DOHH2 (cell line): Measurements from ENCODE around the gene SGPP1.
A peak's percentile ranks its signal among the peaks of the same experiment; 100 is the strongest.

ENCODE experiments used
- H3F3A ChIP-seq: fragments of 200-600 bp; sonication (generic), shearing (Covaris generic); 2 replicates; pipeline ENCODE4 v1.6.0; 2016; ENCODE audit warnings: antibody characterized with exemption, mild to moderate bottlenecking; ENCODE audit not compliant: control insufficient read depth, insufficient read depth
- H3K27ac ChIP-seq: fragments of 200-600 bp; sonication (generic); 2 replicates; pipeline ENCODE4 v1.5.1; 2014; ENCODE audit warnings: low read depth, mild to moderate bottlenecking, low read length, moderate library complexity
- H3K27me3 ChIP-seq: fragments of 200-600 bp; sonication (generic); 2 replicates; pipeline ENCODE4 v1.6.1; 2014; ENCODE audit warnings: mild to moderate bottlenecking, low read length, mixed read lengths; ENCODE audit not compliant: control insufficient read depth
- H3K36me3 ChIP-seq: fragments of 200-600 bp; sonication (generic); 2 replicates; pipeline ENCODE4 v1.6.1; 2014; ENCODE audit warnings: mild to moderate bottlenecking, low read length, moderate library complexity, mixed read lengths; ENCODE audit not compliant: control insufficient read depth
- H3K4me1 ChIP-seq: fragments of 200-600 bp; sonication (generic); 2 replicates; pipeline ENCODE4 v1.6.1; 2014; ENCODE audit warnings: mild to moderate bottlenecking, low read length, mixed read lengths; ENCODE audit not compliant: control insufficient read depth
- H3K4me2 ChIP-seq: fragments of 200-600 bp; sonication (generic); 2 replicates; pipeline ENCODE4 v1.6.0; 2014; ENCODE audit warnings: mild to moderate bottlenecking, low read length, moderate library complexity
- H3K4me3 ChIP-seq: fragments of 200-600 bp; sonication (generic); 2 replicates; pipeline ENCODE4 v1.5.1; 2014; ENCODE audit warnings: mild to moderate bottlenecking, low read length, mixed read lengths
- H3K79me2 ChIP-seq: fragments of 200-600 bp; sonication (generic); 2 replicates; pipeline ENCODE4 v1.6.1; 2014; ENCODE audit warnings: mild to moderate bottlenecking, low read length, mixed read lengths; ENCODE audit not compliant: control insufficient read depth
- H3K9me2 ChIP-seq: fragments of 200-600 bp; sonication (generic); replicated peaks from 2 replicates; pipeline ENCODE4 v1.6.1; 2014; ENCODE audit warnings: mild to moderate bottlenecking, low read length, mixed read lengths; ENCODE audit not compliant: control insufficient read depth
- H3K9me3 ChIP-seq: fragments of 200-600 bp; sonication (generic); 2 replicates; pipeline ENCODE4 v1.6.1; 2014; ENCODE audit warnings: antibody characterized with exemption, low read length, mixed read lengths; ENCODE audit not compliant: control insufficient read depth, insufficient read depth
- H4K20me1 ChIP-seq: fragments of 200-600 bp; sonication (generic); 2 replicates; pipeline ENCODE4 v1.6.0; 2014; ENCODE audit warnings: low read depth, mild to moderate bottlenecking, antibody characterized with exemption, low read length, moderate library complexity; ENCODE audit not compliant: control insufficient read depth, insufficient read depth
- EZH2phosphoT487 ChIP-seq: fragments of 200-600 bp; sonication (generic); IDR thresholded peaks from 2 replicates; pipeline ENCODE4 v1.6.1; 2017; ENCODE audit warnings: borderline replicate concordance, mild to moderate bottlenecking, antibody characterized with exemption, low read length, moderate library complexity, mixed read lengths
- TF ChIP-seq, protein P1 (sequence below): fragments of 200-600 bp; sonication (generic); IDR thresholded peaks from one replicate; pipeline ENCODE4 v1.5.1; 2014; ENCODE audit warnings: antibody characterized with exemption, mild to moderate bottlenecking, low read depth, low read length; ENCODE audit not compliant: poor library complexity, severe bottlenecking

The SGPP1 gene

DNA sequence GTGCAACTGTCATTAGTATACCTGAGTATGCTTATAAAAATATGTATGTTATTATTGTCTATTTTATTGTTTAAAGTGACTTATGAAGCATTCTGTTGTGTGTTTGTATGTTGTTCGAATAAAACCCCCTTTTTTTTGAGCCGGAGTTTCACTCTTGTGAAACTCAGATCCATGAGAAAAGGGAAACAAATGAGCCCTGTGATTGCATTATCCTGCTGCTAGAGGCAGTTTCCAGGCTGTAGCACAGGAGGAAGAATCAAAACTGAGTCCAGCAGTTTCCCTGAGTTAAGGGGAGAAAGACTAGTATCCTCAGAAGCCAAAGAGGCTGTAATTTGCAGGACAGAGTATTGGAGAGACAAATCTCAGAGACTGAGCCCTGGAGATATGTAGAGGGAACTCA, 12.5 kb downstream of the SGPP1 start:
- Histone ChIP-seq H3K79me2 (peaks cover 98% of the 10 kb centered on the region), H3K27me3 (no peaks in the 10 kb centered on the region), H4K20me1 (no peaks in the 10 kb centered on the region; the same call in 1 of the 2 replicates), H3K4me2 (no peak overlapping the region), H3K9me2 (no peaks in the 10 kb centered on the region), H3K27ac (no peak overlapping the region), H3K4me3 (no peak overlapping the region), H3K36me3 (peaks cover 63% of the 10 kb centered on the region), H3K9me3 (peaks cover 3% of the 10 kb centered on the region; the same call in 1 of the 2 replicates), H3F3A (peaks cover 13% of the 10 kb centered on the region), H3K4me1 (peaks cover 69% of the 10 kb centered on the region)
- TF ChIP-seq, protein P1, sequence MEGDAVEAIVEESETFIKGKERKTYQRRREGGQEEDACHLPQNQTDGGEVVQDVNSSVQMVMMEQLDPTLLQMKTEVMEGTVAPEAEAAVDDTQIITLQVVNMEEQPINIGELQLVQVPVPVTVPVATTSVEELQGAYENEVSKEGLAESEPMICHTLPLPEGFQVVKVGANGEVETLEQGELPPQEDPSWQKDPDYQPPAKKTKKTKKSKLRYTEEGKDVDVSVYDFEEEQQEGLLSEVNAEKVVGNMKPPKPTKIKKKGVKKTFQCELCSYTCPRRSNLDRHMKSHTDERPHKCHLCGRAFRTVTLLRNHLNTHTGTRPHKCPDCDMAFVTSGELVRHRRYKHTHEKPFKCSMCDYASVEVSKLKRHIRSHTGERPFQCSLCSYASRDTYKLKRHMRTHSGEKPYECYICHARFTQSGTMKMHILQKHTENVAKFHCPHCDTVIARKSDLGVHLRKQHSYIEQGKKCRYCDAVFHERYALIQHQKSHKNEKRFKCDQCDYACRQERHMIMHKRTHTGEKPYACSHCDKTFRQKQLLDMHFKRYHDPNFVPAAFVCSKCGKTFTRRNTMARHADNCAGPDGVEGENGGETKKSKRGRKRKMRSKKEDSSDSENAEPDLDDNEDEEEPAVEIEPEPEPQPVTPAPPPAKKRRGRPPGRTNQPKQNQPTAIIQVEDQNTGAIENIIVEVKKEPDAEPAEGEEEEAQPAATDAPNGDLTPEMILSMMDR, result no peak
- no peak for TF ChIP-seq EZH2phosphoT487

DNA sequence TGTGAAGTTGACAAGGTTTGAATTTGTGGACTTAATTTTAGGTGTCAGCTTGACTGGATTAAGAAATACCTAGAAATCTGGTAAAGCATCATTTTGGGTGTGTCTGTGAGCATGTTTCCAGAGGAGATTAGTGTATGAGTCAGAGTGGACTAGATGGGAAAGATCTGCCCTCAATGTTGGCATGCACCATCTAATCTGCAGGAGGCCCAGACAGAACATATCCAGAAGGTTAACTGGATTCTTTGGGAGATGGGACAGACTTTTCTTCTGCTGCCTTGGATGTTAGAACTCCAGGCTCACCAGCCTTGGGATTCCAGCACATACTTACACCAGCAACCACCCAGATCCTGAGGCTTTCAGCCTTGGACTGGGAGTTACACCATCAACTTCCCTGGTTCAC, 14.1 kb downstream of the SGPP1 start:
- H3F3A ChIP-seq, result peaks cover 11% of the 10 kb centered on the region
- H3K36me3 ChIP-seq, result peaks cover 68% of the 10 kb centered on the region
- H3K9me2 ChIP-seq, result no peaks in the 10 kb centered on the region
- H4K20me1 ChIP-seq, result peaks cover 3% of the 10 kb centered on the region; the same call in 1 of the 2 replicates
- peaks cover 85% of the 10 kb centered on the region for H3K4me1 ChIP-seq
- H3K79me2 ChIP-seq, result peaks cover 99% of the 10 kb centered on the region
- no peak overlapping the region for H3K27ac ChIP-seq
- H3K4me3 ChIP-seq, result no peak overlapping the region
- no peaks in the 10 kb centered on the region for H3K9me3 ChIP-seq
- peak overlapping the region; percentile 0 for H3K4me2 ChIP-seq
- H3K27me3 ChIP-seq, result no peaks in the 10 kb centered on the region
- TF ChIP-seq, protein P1, result no peak
- TF ChIP-seq EZH2phosphoT487, result no peak

DNA sequence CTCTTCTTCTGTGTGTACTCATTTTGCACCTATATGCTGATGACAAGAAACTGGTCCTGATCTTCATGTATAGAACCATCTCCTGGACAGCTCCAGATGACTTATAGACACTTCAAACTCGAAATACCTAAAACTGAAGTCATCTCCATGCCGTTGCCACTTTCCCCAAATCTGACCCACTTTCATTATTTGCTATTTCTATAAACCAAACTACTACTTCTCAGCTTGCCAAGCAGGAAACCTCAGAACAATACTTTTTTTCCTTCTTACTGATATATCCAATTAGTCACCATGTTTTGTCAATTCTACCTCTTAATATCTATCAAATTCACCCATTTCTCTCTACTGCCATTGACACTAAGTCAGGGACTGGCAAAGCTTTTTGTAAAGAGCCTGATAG, 14.8 kb downstream of the SGPP1 start:
- Histone ChIP-seq H3K27me3 (no peaks in the 10 kb centered on the region), H3K4me1 (peaks cover 92% of the 10 kb centered on the region), H4K20me1 (peaks cover 3% of the 10 kb centered on the region; the same call in 1 of the 2 replicates), H3K27ac (no peak overlapping the region), H3K36me3 (peaks cover 65% of the 10 kb centered on the region), H3K9me2 (no peaks in the 10 kb centered on the region), H3K9me3 (no peaks in the 10 kb centered on the region), H3K4me3 (no peak overlapping the region), H3K4me2 (peak overlapping the region; percentile 0), H3K79me2 (peaks cover 99% of the 10 kb centered on the region), H3F3A (peaks cover 11% of the 10 kb centered on the region)
- TF ChIP-seq EZH2phosphoT487, result no peak
- TF ChIP-seq, protein P1, result no peak
